ENCODE measurements around the gene CYP4F2. TPM values are rescaled to one million over a fixed set of nuclear protein-coding genes. Genes with fewer than 3 reads are reported as not detected.
"Not testable (repeated sequence)": the region's sequence is repeated elsewhere in the genome, so short reads cannot be mapped to it uniquely, and the experiment has no call there.

CYP4F2 gene, protein sequence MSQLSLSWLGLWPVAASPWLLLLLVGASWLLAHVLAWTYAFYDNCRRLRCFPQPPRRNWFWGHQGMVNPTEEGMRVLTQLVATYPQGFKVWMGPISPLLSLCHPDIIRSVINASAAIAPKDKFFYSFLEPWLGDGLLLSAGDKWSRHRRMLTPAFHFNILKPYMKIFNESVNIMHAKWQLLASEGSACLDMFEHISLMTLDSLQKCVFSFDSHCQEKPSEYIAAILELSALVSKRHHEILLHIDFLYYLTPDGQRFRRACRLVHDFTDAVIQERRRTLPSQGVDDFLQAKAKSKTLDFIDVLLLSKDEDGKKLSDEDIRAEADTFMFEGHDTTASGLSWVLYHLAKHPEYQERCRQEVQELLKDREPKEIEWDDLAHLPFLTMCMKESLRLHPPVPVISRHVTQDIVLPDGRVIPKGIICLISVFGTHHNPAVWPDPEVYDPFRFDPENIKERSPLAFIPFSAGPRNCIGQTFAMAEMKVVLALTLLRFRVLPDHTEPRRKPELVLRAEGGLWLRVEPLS
- not detected for polyA plus RNA-seq (2013, experiment 1 of 4)
- not detected for polyA plus RNA-seq (2013, experiment 2 of 4)
- not detected for polyA plus RNA-seq (2013, experiment 3 of 4)
- not detected for polyA plus RNA-seq (2013, experiment 4 of 4)

DNA sequence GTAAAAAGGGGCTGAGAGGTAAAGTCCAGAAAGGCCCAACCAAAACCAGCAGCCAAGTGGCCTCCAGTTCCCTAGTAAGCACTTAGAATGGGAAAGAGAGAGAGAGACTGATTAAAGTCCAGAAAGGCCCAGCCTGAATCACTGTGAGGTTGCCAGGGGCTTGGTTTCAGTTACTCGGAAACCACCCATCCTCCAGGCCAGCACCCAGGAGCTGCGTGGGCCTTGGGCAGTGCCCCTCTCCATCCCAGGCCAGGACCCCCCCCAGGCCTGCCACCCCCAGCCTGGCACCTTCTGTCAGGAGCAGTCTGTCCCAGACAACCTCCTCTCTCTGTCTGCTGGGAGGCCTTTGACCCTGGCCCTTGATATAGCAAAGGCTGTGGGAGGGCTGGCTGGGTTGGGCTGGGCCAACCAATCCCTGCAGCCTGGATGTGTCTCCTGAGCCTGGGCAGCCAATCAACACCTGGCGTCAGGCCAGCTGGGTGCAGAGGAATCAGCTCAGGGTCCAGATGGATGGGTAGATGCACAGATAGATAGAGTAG is at the start of gene CYP4F2:
Gene CYP4F2 (minus strand): TSS at position 337 of the 539 bp plus-strand sequence. CDS start 463 bp downstream, outside the sequence.
- peaks cover 14% of the 10 kb centered on the region for H3K9me3 ChIP-seq (ENCODE audit: control insufficient read depth, low read length)
- WGBS, 2 experiments: 72% methylated on average over 3 of the region's 3 CpGs

DNA sequence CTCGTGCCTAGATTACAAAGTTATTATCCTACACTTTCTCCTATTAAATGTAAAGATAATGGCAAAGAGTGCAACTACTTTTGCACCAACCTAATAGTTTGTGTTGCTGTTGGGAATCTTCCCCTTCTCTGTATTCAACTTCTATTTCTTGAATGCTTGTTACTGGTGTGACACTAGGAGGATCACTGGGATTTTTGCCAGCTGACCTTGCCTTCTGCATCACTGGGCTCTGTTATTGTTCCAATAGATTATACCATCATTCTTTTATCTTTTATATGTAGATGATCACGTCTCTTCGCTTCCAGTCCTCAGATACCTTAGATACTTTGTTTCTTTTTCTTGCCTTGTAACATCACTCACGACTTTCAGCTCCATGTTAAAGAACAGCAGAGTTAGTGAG is 47.4 kb upstream of the CYP4F2 start:
- Histone ChIP-seq H3K9me3 (ENCODE audit: control insufficient read depth, low read length) (peaks cover 7% of the 10 kb centered on the region), H3K4me3 (ENCODE audit: insufficient read depth, low read depth, low read length) (no peak overlapping the region), H3K4me1 (ENCODE audit: control insufficient read depth, insufficient read depth, low read length) (no peaks in the 10 kb centered on the region), H3K27ac (ENCODE audit: insufficient read depth, low read depth, low read length, poor library complexity, severe bottlenecking) (no peak overlapping the region), H3K27me3 (ENCODE audit: control insufficient read depth, insufficient read depth, low read length, poor library complexity, severe bottlenecking) (no peaks in the 10 kb centered on the region), H3K36me3 (ENCODE audit: control insufficient read depth, insufficient read depth, low read length) (no peaks in the 10 kb centered on the region)
- WGBS, 2 experiments: 22 to 30% methylated on average over 3 of the region's 4 CpGs

More for the DNA sequence above, at the start of gene CYP4F2:
- Histone ChIP-seq H3K4me1 (ENCODE audit: control insufficient read depth, insufficient read depth, low read length) (no peaks in the 10 kb centered on the region), H3K36me3 (ENCODE audit: control insufficient read depth, insufficient read depth, low read length) (no peaks in the 10 kb centered on the region), H3K4me3 (ENCODE audit: insufficient read depth, low read depth, low read length) (no peak within 1 kb of the TSS), H3K27ac (ENCODE audit: insufficient read depth, low read depth, low read length, poor library complexity, severe bottlenecking) (no peak within 1 kb of the TSS), H3K27me3 (ENCODE audit: control insufficient read depth, insufficient read depth, low read length, poor library complexity, severe bottlenecking) (no peaks in the 10 kb centered on the region)

DNA sequence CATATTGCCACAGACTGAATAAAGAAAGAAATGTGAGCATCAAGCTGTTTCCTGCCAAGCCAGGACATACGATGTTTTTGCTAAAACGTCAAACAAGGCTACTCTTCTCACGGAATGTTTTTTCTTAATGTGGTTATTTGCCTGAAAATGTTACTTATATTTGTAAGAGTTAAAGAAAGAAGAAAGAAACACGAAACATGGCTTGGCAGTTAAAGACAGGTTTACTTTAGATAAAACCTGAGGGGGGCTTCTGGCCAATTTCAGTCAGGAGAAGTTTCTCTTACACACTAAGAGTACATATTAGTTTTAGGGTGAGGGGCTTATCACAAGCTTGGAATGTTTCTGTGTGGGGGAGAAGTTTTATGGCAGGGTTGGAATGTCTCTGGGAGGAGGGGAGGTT is 46.5 kb upstream of the CYP4F2 start:
- H3K27ac ChIP-seq (ENCODE audit: insufficient read depth, low read depth, low read length, poor library complexity, severe bottlenecking): no peak overlapping the region
- no peaks in the 10 kb centered on the region for H3K4me1 ChIP-seq (ENCODE audit: control insufficient read depth, insufficient read depth, low read length)
- 69 to 75% methylated on average over 4 of the region's 4 CpGs for whole genome bisulfite sequencing, 2 experiments
- H3K9me3 ChIP-seq (ENCODE audit: control insufficient read depth, low read length): peaks cover 11% of the 10 kb centered on the region
- H3K4me3 ChIP-seq (ENCODE audit: insufficient read depth, low read depth, low read length): no peak overlapping the region
- H3K27me3 ChIP-seq (ENCODE audit: control insufficient read depth, insufficient read depth, low read length, poor library complexity, severe bottlenecking): no peaks in the 10 kb centered on the region
- H3K36me3 ChIP-seq (ENCODE audit: control insufficient read depth, insufficient read depth, low read length): no peaks in the 10 kb centered on the region

DNA sequence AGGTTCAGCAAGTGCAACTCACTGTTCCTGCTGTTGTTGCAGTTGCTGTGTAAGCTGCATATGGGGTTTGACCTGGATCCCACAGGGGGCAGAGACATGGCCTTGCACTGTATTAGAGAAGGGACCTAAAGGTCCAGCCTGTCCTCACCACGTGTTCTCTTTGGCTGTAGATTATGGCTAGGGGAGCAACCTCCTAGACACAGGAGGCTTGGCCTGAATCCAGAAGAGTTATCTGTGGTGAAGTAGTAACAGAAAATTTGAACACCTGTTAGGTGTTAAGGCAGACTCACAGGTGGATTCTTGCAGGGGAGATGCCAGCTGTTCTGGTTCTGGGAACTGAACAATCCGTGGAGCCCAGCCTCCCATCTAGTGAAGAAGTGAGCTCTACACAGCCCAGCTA is 39.9 kb upstream of the CYP4F2 start:
- Histone ChIP-seq H3K27me3 (ENCODE audit: control insufficient read depth, insufficient read depth, low read length, poor library complexity, severe bottlenecking) (no peaks in the 10 kb centered on the region), H3K9me3 (ENCODE audit: control insufficient read depth, low read length) (peaks cover 16% of the 10 kb centered on the region), H3K36me3 (ENCODE audit: control insufficient read depth, insufficient read depth, low read length) (no peaks in the 10 kb centered on the region), H3K27ac (ENCODE audit: insufficient read depth, low read depth, low read length, poor library complexity, severe bottlenecking) (no peak overlapping the region), H3K4me3 (ENCODE audit: insufficient read depth, low read depth, low read length) (no peak overlapping the region), H3K4me1 (ENCODE audit: control insufficient read depth, insufficient read depth, low read length) (no peaks in the 10 kb centered on the region)
- 34 to 43% methylated on average over 2 of the region's 2 CpGs for WGBS, 2 experiments

DNA sequence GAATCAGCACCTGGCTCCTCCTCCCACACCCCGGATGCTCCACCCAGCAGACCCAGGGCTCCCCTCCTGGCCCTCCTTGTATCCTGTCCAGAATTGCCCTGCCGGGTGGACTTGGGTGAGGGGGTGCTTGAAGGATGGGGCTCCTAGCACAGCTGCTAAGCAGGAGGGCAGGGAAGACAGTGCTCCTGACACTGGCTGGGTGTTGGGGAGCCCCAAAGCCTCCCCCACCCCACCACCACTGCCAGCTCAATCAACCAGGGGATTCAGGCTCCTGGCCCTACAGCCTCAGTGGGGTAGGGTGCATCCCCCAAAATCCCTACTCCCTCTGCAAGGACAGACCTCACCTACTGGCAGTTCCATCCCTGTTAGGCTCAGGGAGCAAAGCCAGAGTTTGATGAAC is 39.1 kb upstream of the CYP4F2 start:
- Histone ChIP-seq H3K4me3 (ENCODE audit: insufficient read depth, low read depth, low read length) (no peak overlapping the region), H3K9me3 (ENCODE audit: control insufficient read depth, low read length) (peaks cover 16% of the 10 kb centered on the region), H3K27ac (ENCODE audit: insufficient read depth, low read depth, low read length, poor library complexity, severe bottlenecking) (no peak overlapping the region), H3K27me3 (ENCODE audit: control insufficient read depth, insufficient read depth, low read length, poor library complexity, severe bottlenecking) (no peaks in the 10 kb centered on the region), H3K36me3 (ENCODE audit: control insufficient read depth, insufficient read depth, low read length) (no peaks in the 10 kb centered on the region), H3K4me1 (ENCODE audit: control insufficient read depth, insufficient read depth, low read length) (no peaks in the 10 kb centered on the region)
- 50 to 69% methylated on average over 2 of the region's 2 CpGs for WGBS, 2 experiments

DNA sequence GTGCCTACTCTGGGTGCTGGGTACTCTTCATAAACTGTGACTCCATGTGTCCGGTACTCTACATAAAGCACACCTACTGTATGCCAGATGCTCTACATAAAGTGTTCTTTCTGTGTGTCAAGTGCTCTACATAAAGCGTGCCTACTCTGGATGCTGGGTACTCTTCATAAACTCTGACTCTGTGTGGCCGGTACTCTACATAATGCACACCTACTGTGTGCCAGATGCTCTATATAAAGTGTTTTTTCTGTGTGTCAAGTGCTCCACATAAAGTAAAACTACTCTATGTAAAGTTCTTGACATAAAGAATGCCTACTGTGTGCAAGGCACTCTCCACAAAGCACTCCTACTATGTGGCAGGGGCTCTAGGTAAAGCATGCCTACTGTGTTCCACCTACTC is 38.3 kb upstream of the CYP4F2 start:
- H3K27me3 ChIP-seq (ENCODE audit: control insufficient read depth, insufficient read depth, low read length, poor library complexity, severe bottlenecking): no peaks in the 10 kb centered on the region
- peaks cover 16% of the 10 kb centered on the region for H3K9me3 ChIP-seq (ENCODE audit: control insufficient read depth, low read length)
- H3K4me3 ChIP-seq (ENCODE audit: insufficient read depth, low read depth, low read length): no peak overlapping the region
- no peak overlapping the region for H3K27ac ChIP-seq (ENCODE audit: insufficient read depth, low read depth, low read length, poor library complexity, severe bottlenecking)
- 68 to 83% methylated on average over 3 of the region's 3 CpGs for whole genome bisulfite sequencing, 2 experiments
- H3K36me3 ChIP-seq (ENCODE audit: control insufficient read depth, insufficient read depth, low read length): no peaks in the 10 kb centered on the region
- H3K4me1 ChIP-seq (ENCODE audit: control insufficient read depth, insufficient read depth, low read length): no peaks in the 10 kb centered on the region

DNA sequence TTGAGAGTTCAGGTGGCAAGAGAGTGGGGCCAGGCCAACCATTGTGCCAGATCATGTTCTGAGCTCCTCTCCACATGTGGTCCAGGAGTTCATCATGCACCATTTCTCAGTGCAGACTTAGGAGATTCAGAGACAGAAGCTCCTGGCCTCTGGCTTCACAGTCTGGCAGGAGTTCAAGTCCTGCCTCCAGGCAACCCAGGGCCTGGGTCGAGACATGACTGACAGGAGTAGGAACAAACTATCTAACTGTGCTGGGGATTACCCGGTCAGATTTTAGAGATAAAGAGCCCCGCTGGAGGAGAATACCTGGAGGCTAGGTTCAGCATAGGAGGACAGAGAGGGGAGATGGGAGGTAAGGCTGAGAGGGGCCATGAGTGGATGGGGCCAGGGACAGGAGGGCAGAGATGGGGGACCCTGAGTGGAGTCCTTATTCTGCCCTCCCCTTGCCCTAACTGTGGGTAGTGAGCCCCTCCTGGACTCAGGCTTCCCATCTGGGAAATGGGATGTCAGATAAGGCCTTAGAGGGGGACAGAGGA is 37.4 kb upstream of the CYP4F2 start:
- Histone ChIP-seq H3K4me3 (ENCODE audit: insufficient read depth, low read depth, low read length) (no peak overlapping the region), H3K9me3 (ENCODE audit: control insufficient read depth, low read length) (peaks cover 19% of the 10 kb centered on the region), H3K4me1 (ENCODE audit: control insufficient read depth, insufficient read depth, low read length) (no peaks in the 10 kb centered on the region), H3K27ac (ENCODE audit: insufficient read depth, low read depth, low read length, poor library complexity, severe bottlenecking) (no peak overlapping the region), H3K36me3 (ENCODE audit: control insufficient read depth, insufficient read depth, low read length) (no peaks in the 10 kb centered on the region), H3K27me3 (ENCODE audit: control insufficient read depth, insufficient read depth, low read length, poor library complexity, severe bottlenecking) (no peaks in the 10 kb centered on the region)
- WGBS, 2 experiments: 65 to 68% methylated on average over 3 of the region's 3 CpGs

DNA sequence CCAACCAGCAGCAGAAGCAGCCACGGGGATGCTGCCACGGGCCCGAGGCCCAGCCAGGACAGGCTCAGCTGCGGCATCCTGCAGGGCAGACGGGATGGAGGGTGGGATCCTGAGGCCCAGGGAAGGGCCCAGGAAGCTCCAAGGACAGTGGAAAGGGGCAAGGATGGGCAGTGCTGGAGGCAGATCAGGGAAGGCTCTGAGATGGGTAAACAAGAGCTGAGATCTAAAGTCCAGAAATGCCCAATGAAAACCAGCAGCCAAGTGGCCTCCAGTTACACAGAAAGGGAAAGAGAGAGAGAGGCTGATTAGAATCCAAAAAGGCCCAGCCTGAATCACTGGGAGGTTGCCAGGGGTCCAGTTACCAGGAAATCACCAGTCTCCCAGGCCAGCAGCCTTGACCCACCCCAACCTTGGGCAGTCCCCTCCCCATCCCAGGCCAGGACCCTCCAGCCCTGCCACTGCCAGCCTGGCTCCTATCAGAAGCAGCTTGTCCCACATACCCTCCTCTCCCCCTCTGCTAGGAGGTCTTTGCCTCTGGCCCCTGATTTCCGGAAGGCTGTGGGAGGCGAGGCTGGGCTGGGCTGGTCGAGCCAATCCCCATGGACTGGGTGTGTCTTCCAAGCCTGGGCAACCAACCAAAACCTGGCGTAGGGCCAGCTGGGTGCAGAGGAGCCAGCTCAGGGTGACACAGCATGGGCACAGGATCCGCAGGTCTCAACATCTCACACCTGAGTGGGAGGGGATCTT is 36.6 kb upstream of the CYP4F2 start, which contains the start of gene CYP4F11:
Gene CYP4F11 (minus strand): TSS at position 198 of the 747 bp plus-strand sequence. CDS start 121 bp downstream, at position 77.
- Histone ChIP-seq H3K4me3 (ENCODE audit: insufficient read depth, low read depth, low read length) (no peak within 1 kb of the TSS), H3K27ac (ENCODE audit: insufficient read depth, low read depth, low read length, poor library complexity, severe bottlenecking) (no peak within 1 kb of the TSS), H3K9me3 (ENCODE audit: control insufficient read depth, low read length) (peaks cover 18% of the 10 kb centered on the region), H3K4me1 (ENCODE audit: control insufficient read depth, insufficient read depth, low read length) (no peaks in the 10 kb centered on the region), H3K27me3 (ENCODE audit: control insufficient read depth, insufficient read depth, low read length, poor library complexity, severe bottlenecking) (no peaks in the 10 kb centered on the region), H3K36me3 (ENCODE audit: control insufficient read depth, insufficient read depth, low read length) (no peaks in the 10 kb centered on the region)
- 78% methylated on average over 10 of the region's 10 CpGs for WGBS, 2 experiments

DNA sequence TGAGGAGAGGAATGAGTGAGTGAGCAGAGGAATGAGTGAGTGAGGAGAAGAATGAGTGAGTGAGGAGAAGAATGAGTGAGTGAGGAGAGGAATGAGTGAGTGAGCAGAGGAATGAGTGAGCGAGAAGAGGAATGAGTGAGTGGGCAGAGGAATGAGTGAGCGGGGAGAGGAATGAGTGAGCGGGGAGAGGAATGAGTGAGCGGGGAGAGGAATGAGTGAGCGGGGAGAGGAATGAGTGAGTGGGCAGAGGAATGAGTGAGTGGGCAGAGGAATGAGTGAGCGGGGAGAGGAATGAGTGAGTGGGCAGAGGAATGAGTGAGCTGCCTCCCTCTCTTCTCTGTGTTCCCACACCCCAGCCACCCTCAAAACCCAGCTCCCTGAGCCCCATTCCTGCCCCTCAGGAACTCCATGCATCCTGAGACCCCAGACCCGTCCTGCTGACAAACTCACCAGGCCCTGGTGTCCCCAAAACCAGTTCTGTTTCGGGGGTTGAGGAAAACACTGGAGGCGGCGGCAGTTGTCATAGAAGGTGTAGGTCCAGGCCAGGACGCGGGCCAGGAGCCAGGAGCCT is 36.0 kb upstream of the CYP4F2 start:
- H3K4me1 ChIP-seq (ENCODE audit: control insufficient read depth, insufficient read depth, low read length); H3K4me3 ChIP-seq (ENCODE audit: insufficient read depth, low read depth, low read length); H3K27ac ChIP-seq (ENCODE audit: insufficient read depth, low read depth, low read length, poor library complexity, severe bottlenecking); H3K36me3 ChIP-seq (ENCODE audit: control insufficient read depth, insufficient read depth, low read length); H3K27me3 ChIP-seq (ENCODE audit: control insufficient read depth, insufficient read depth, low read length, poor library complexity, severe bottlenecking): not testable (repeated sequence)
- H3K9me3 ChIP-seq (ENCODE audit: control insufficient read depth, low read length): peaks cover 21% of the 10 kb centered on the region
- 71 to 75% methylated on average over 12 of the region's 12 CpGs for WGBS, 2 experiments
